Measurements from ENCODE around the gene MTCL3.

The MTCL3 gene

DNA sequence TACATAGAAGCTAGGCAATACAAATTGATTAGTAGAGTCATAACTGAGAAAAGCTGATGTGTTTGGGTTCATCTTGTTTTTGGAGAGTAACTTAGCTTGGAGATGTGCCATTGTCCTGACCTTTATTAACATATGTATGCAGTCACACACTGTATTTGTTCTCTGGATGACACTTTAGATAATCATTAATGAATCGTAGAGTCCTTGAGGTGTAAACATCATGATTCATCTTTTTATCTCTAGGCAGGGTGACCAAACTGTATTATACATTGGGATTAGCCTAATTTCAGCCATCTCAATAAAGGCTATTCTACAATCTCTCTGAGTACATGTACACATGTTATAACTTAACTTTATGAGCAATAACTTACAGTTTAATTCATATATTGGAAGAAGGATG, 3.6 kb upstream of the MTCL3 start:
- no peak for DNase-seq (ENCODE audit: low read depth)
- no peak for TF ChIP-seq CTCF (conservative IDR thresholded peaks at IDR 0.05; ENCODE audit: low read length)
- no peak overlapping the region for H3K4me3 ChIP-seq (ENCODE audit: low read length)

- no peak overlapping the region for H3K4me3 ChIP-seq (ENCODE audit: low read length)
- no peak for DNase-seq (ENCODE audit: low read depth)
- no peak for TF ChIP-seq CTCF (conservative IDR thresholded peaks at IDR 0.05; ENCODE audit: low read length)
These were observed 931 bp upstream of the MTCL3 start for GRCh38 chr6:127520066-127520465.

GRCh38 chr6:127519469-127519785, 292 bp upstream of the MTCL3 start:
- TF ChIP-seq CTCF (conservative IDR thresholded peaks at IDR 0.05; ENCODE audit: low read length): no peak
- DNase-seq (ENCODE audit: low read depth): no peak
- H3K4me3 ChIP-seq (ENCODE audit: low read length): peak overlapping the region; percentile 42

GRCh38 chr6:127518191-127518709, 885 bp downstream of the MTCL3 start:
- H3K4me3 ChIP-seq (ENCODE audit: low read length): peak overlapping the region; percentile 42
- no peak for TF ChIP-seq CTCF (conservative IDR thresholded peaks at IDR 0.05; ENCODE audit: low read length)
- DNase-seq (ENCODE audit: low read depth): no peak

DNA sequence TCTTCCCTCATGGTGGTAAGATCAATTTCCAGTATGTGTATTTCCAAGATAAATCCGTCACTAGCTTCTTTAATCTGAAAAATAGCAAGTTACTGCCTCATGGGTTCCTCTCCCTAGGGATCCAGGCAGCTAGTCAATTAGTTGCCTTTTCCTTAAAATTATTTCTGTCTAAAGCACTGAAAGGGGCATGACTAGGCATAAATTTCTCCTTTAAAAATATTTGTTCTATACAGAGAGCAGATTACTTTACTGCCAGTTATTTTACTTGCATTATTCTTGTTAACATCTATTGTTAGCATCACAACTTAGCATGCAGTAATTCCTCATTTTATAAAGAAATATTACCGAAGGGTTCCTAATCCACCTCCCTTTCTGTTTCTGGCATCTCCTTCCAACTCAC, 1.4 kb downstream of the MTCL3 start:
- TF ChIP-seq CTCF (conservative IDR thresholded peaks at IDR 0.05; ENCODE audit: low read length): no peak
- DNase-seq (ENCODE audit: low read depth): no peak
- no peak overlapping the region for H3K4me3 ChIP-seq (ENCODE audit: low read length)

DNA sequence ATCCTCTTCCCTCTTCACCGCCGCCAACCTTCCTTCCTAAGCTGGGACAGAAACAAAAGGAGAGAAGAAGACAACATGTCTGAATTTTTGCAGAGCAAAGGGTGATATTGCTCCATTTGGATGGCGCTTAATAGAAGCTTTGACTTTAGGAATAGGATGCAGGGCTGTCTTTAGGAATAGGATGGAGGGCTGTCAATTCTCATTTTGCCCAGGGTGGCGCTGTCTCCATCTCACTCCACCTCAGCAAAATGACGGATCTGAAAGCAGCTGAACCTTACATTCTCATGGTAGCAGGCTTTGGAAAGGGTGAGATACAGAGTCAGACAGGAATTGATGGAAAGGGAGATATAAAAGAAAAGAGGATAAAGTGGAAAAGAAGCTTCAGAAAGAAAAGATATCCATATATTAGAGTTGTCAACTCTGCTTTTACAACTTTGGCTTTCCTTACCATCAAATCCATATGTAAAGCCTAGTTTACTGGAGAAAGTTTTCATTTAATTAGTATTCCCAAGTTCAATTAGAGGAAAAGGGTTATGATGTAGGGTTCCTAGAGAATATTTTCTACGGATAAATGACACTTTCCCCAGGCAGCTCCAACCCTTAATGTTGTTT, 2.4 kb downstream of the MTCL3 start:
- DNase-seq (ENCODE audit: low read depth): no peak
- peak; percentile 76 for TF ChIP-seq CTCF (conservative IDR thresholded peaks at IDR 0.05; ENCODE audit: low read length)
- peak overlapping the region; percentile 73 for H3K4me3 ChIP-seq (ENCODE audit: low read length)

DNA sequence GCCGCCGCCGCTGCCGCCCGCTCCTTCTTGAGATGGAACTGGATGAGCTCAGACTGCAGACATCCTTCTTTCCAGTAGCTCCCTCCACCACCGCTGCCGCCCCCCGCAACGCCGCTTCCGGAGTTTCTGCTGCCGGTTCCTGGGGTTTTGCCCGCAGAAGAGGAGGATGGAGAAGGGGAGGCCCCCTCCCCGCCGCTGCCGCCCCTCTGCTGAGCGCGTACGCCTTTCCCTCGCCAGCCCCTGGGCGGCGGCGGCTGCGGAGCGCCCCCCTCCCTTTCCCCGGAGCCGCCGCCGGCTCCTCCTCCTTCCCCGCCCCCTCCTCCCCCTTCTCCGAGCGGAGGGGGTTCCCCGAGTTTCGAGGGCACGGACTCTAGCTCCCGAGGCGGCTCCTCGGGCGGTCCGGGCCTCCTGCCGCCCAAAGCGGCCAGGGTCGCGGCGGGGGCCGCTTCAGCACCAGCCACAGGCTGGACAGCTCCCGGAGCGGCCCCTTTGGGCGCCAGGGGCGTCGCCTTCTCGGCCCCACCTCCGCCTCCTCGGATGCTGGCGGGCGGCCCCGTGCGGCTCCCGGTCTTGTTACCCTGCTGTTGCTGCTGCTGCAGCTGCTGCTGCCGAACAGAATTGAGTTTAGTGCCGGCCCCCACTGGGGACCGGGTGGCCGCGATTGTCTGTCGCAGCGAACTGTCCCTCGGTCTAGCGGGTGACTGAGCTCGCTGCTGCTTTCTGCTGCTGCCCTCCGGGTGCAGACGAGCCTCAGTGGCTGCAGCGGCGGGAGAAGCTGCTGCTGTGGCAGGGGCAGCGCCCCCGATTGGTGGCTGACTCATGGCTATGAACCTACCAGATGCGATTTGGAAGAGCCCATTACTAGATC, 3.1 kb downstream of the MTCL3 start:
- peak; percentile 59 for DNase-seq (ENCODE audit: low read depth)
- H3K4me3 ChIP-seq (ENCODE audit: low read length): peak overlapping the region; percentile 73
- 0 out of 2 replicates have a peak, but pooled peaks have one; percentile 11 for TF ChIP-seq CTCF (conservative IDR thresholded peaks at IDR 0.05; ENCODE audit: low read length)

Measured in AG10803 (cell line).